ENCODE measurements around the gene TEPSIN. TPM values are rescaled to one million over a fixed set of nuclear protein-coding genes. Genes with fewer than 3 reads are reported as not detected.

The TEPSIN gene
- total RNA-seq, 4 donors from 2014 or later: 16.7 to 42.9 (median 23.3) TPM

DNA sequence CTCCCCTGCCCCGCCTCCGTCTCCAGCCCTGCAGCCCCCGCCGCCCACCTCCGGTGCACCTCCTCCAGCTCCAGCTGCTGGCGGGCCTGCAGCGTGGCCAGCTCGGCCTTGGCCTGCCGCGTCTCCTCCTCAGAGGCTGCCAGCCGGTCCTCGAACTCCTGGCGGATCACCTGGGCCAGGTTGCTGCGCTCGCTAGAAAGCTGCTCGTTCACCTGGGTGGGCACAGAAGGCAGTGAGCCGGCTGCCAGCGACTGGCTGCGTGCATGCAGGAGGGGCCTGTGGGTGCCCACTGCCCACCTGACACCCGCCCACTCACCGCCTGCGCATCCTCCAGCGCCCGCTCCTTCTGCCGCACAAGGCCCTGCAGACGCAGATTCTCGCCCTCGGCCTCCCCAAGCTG, 48.3 kb downstream of the TEPSIN start:
- intact Hi-C loops (cut with DNase I): no loop called here
- Histone ChIP-seq H3K9me3 (no peaks in the 10 kb centered on the region), H3K36me3 (peaks cover 0 to 25% (median 0%) of the 10 kb centered on the region in 3 donors), H3K27me3 (peaks cover 0 to 8% (median 0%) of the 10 kb centered on the region in 4 donors), H3K27ac (no peak overlapping the region), H3K4me1 (peaks cover 0 to 6% (median 0%) of the 10 kb centered on the region in 3 donors), H3K4me3 (no peak overlapping the region)
- WGBS, 2 donors: 97 to 100% methylated on average over 5 to 6 of the region's 28 CpGs
- DNase-seq: no peak
- TF ChIP-seq POLR2A (IDR thresholded peaks at IDR 0.05) (no peak), CTCF (IDR thresholded peaks at IDR 0.05) (no peak)

- intact Hi-C loops (cut with DNase I): no loop called here
- no peak for TF ChIP-seq CTCF (IDR thresholded peaks at IDR 0.05)
- TF ChIP-seq POLR2A (IDR thresholded peaks at IDR 0.05): no peak
These were observed 49.0 kb downstream of the TEPSIN start for GRCh38 chr17:81189670-81190530.

GRCh38 chr17:81189016-81189415, 49.8 kb downstream of the TEPSIN start:
- H3K36me3 ChIP-seq: peaks cover 0 to 25% (median 0%) of the 10 kb centered on the region in 3 donors
- no peaks in the 10 kb centered on the region for H3K9me3 ChIP-seq
- TF ChIP-seq POLR2A (IDR thresholded peaks at IDR 0.05): no peak
- TF ChIP-seq CTCF (IDR thresholded peaks at IDR 0.05): no peak
- H3K4me1 ChIP-seq: peaks cover 0 to 6% (median 0%) of the 10 kb centered on the region in 3 donors
- 93% methylated on average over 3 of the region's 7 CpGs; no CpG with 5 or more reads in 1 of the 2 donors for WGBS, 2 donors
- no peak for DNase-seq
- intact Hi-C loops (cut with DNase I): no loop called here
- peaks cover 0 to 17% (median 0%) of the 10 kb centered on the region in 4 donors for H3K27me3 ChIP-seq
- no peak overlapping the region for H3K4me3 ChIP-seq
- no peak overlapping the region for H3K27ac ChIP-seq

More at GRCh38 chr17:81189670-81190530, 49.0 kb downstream of the TEPSIN start:
- DNase-seq: no peak
- 59% methylated on average over 7 of the region's 27 CpGs; no CpG with 5 or more reads in 1 of the 2 donors for WGBS, 2 donors
- Histone ChIP-seq H3K9me3 (no peaks in the 10 kb centered on the region), H3K4me1 (peaks cover 0 to 6% (median 0%) of the 10 kb centered on the region in 3 donors), H3K36me3 (peaks cover 0 to 25% (median 0%) of the 10 kb centered on the region in 3 donors), H3K4me3 (no peak overlapping the region), H3K27ac (no peak overlapping the region), H3K27me3 (peaks cover 0 to 8% (median 0%) of the 10 kb centered on the region in 4 donors)

GRCh38 chr17:81188491-81188840, 50.4 kb downstream of the TEPSIN start:
- Histone ChIP-seq H3K4me1 (peaks cover 0 to 6% (median 0%) of the 10 kb centered on the region in 3 donors), H3K9me3 (no peaks in the 10 kb centered on the region), H3K27me3 (peaks cover 0 to 22% (median 0%) of the 10 kb centered on the region in 4 donors), H3K27ac (no peak overlapping the region), H3K4me3 (no peak overlapping the region), H3K36me3 (peaks cover 0 to 25% (median 0%) of the 10 kb centered on the region in 3 donors)
- no peak for DNase-seq
- 100% methylated on average over 3 of the region's 12 CpGs; no CpG with 5 or more reads in 1 of the 2 donors for WGBS, 2 donors
- TF ChIP-seq CTCF (IDR thresholded peaks at IDR 0.05): no peak
- TF ChIP-seq POLR2A (IDR thresholded peaks at IDR 0.05): no peak
- intact Hi-C loops (cut with DNase I): no loop called here

Measured in esophagus squamous epithelium (tissue), 5 donors.